HG02870 (cell line): ENCODE data around the gene CDK14.

ENCODE experiments used
- ATAC-seq: cut with Tn5 transposase; IDR thresholded peaks from one replicate; pipeline ENCODE4 v1.9.1; 2021; ENCODE audit warnings: mild to moderate bottlenecking, moderate library complexity; ENCODE audit not compliant: unreplicated experiment

The CDK14 gene

GRCh38 chr7:90834771-90835170, 238.7 kb downstream of the CDK14 start:
- ATAC-seq, result no peak

- ATAC-seq, result no peak
These were observed 239.7 kb downstream of the CDK14 start for GRCh38 chr7:90835861-90836260.

GRCh38 chr7:90836937-90837336, 240.8 kb downstream of the CDK14 start:
- no peak for ATAC-seq

GRCh38 chr7:90838799-90839198, 242.7 kb downstream of the CDK14 start:
- no peak for ATAC-seq

- no peak for ATAC-seq
These were observed 243.2 kb downstream of the CDK14 start for GRCh38 chr7:90839316-90839715.

GRCh38 chr7:90839727-90840291, 243.7 kb downstream of the CDK14 start:
- no peak for ATAC-seq

- no peak for ATAC-seq
These were observed 245.8 kb downstream of the CDK14 start for GRCh38 chr7:90841759-90842429.

GRCh38 chr7:90842430-90842788, 246.3 kb downstream of the CDK14 start:
- ATAC-seq, result no peak

- ATAC-seq, result no peak
These were observed 247.4 kb downstream of the CDK14 start for GRCh38 chr7:90843472-90843871.

GRCh38 chr7:90844421-90844820, 248.3 kb downstream of the CDK14 start:
- ATAC-seq, result no peak

- no peak for ATAC-seq
These were observed 250.1 kb downstream of the CDK14 start for GRCh38 chr7:90846192-90846591.

GRCh38 chr7:90850066-90850465, 253.9 kb downstream of the CDK14 start:
- no peak for ATAC-seq

- ATAC-seq, result no peak
These were observed 254.3 kb downstream of the CDK14 start for GRCh38 chr7:90850471-90850870.

GRCh38 chr7:90853205-90853604, 257.1 kb downstream of the CDK14 start:
- peak; percentile 59 for ATAC-seq

- ATAC-seq, result peak; percentile 58
These were observed 260.4 kb downstream of the CDK14 start for GRCh38 chr7:90856351-90857070.

GRCh38 chr7:90857603-90858002, 261.5 kb downstream of the CDK14 start:
- no peak for ATAC-seq

GRCh38 chr7:90858546-90858945, 262.4 kb downstream of the CDK14 start:
- ATAC-seq, result peak; percentile 66

- ATAC-seq, result no peak
These were observed 263.4 kb downstream of the CDK14 start for GRCh38 chr7:90859521-90859920.

GRCh38 chr7:90864088-90864487, 268.0 kb downstream of the CDK14 start:
- no peak for ATAC-seq

- no peak for ATAC-seq
These were observed 273.2 kb downstream of the CDK14 start for GRCh38 chr7:90869335-90869734.

GRCh38 chr7:90876701-90877100, 280.6 kb downstream of the CDK14 start:
- ATAC-seq, result no peak

- peak; percentile 79 for ATAC-seq
These were observed 281.1 kb downstream of the CDK14 start for GRCh38 chr7:90877201-90877600.
